Thyroid gland (tissue), 4 donors: ENCODE results near the gene SHTN1.

Source experiments
- CTCF ChIP-seq, 6 experiments: fragments of 200-600 bp in 3 of 6; fragments of 450-650 bp in 3 of 6; sonication (generic) in 3 of 6; IDR thresholded peaks; one replicate each; pipeline ENCODE4 v1.5.1; 2016 to 2019; ENCODE audit warnings: antibody characterized with exemption in 6 of 6, mild to moderate bottlenecking in 2 of 6, inconsistent platforms in 1 of 6, moderate library complexity in 1 of 6
- POLR2A ChIP-seq, 2 donors: fragments of 450-650 bp; IDR thresholded peaks; one replicate each; pipeline ENCODE4 v1.6.1; 2017; ENCODE audit warnings: antibody characterized with exemption in 2 of 2, mild to moderate bottlenecking in 2 of 2, moderate library complexity in 1 of 2

- TF ChIP-seq CTCF (IDR thresholded peaks at IDR 0.05) (no peak), POLR2A (IDR thresholded peaks at IDR 0.05) (no peak)
These were observed 143.2 kb downstream of the SHTN1 start for GRCh38 chr10:116861796-116862195.
